GM19452 (cell line): ENCODE data around the gene RNF128.

Experiments
- ATAC-seq: cut with Tn5 transposase; IDR thresholded peaks from one replicate; pipeline ENCODE4 v1.9.1; 2021; ENCODE audit not compliant: unreplicated experiment

Gene RNF128

DNA sequence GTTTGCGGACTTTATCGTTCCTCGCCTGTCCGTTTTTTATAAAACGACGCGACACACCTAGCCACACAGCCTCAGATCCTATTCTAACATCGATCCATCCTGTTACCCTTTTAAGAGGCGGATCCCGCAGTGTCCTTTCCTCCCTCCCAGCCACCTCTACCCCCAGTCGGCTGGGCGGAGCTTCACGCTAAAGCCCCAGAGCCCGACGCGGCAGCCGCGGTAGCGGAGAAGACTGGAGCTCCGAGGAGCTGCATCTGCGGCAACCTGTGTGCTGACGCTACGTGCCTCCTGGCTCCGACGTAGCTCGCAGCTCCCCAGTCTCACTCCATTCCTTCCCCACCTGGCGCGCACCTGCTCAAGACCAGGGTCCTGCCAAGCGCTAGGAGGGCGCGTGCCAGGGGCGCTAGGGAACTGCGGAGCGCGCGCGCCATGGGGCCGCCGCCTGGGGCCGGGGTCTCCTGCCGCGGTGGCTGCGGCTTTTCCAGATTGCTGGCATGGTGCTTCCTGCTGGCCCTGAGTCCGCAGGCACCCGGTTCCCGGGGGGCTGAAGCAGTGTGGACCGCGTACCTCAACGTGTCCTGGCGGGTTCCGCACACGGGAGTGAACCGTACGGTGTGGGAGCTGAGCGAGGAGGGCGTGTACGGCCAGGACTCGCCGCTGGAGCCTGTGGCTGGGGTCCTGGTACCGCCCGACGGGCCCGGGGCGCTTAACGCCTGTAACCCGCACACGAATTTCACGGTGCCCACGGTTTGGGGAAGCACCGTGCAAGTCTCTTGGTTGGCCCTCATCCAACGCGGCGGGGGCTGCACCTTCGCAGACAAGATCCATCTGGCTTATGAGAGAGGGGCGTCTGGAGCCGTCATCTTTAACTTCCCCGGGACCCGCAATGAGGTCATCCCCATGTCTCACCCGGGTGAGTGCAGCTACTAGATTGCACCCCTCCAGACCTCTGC is at the start of gene RNF128:
TSS of gene RNF128 (plus strand) at position 217 of the 953 bp plus-strand sequence. CDS start at position 430, 213 bp downstream.
- no peak for ATAC-seq

- no peak for ATAC-seq
These were observed 45.8 kb upstream of the RNF128 start for GRCh38 chrX:106680716-106681115.

DNA sequence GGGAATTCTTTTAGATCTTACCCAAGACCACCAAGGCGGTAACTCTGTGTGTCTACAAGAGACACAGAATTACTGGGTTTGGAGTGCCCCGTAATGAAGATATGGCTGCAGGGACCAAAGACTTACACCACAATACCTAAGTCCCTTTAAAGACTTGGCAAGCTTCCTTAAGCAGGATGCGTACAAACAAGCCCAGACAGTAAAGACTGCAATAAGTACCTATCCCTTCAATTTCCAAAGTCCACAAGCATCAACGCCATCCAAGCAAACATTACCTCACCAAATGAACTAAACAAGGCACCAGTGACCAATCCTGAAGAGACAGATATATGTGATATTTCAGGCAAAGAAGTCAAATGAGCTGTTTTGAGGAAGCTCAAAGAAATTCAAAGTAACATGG is 42.3 kb upstream of the RNF128 start:
- no peak for ATAC-seq

- ATAC-seq = no peak
These were observed 34.0 kb upstream of the RNF128 start for GRCh38 chrX:106692425-106693065.

- ATAC-seq = no peak
These were observed 30.0 kb upstream of the RNF128 start for GRCh38 chrX:106696502-106696901.

DNA sequence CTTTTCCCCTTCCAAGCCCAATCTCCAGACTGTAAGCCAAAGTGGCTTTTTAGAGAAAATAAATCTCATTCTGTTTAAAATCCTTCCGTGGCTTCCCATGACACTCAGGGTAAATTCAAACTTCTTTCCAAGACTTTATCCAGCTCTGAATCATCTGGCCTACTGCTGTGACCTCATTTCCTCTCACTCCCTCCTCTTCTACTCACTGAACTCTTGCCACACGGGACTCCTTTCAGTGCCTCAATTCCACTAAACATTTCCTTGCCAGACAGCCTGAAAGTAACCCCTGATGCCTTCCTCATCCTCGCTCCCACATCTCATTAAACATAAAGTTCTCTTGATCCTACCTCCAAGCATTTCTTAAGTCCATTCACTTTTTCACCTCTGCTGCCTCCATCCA is 27.8 kb upstream of the RNF128 start:
- no peak for ATAC-seq

GRCh38 chrX:106702636-106703035 is 23.9 kb upstream of the RNF128 start:
- ATAC-seq = no peak

DNA sequence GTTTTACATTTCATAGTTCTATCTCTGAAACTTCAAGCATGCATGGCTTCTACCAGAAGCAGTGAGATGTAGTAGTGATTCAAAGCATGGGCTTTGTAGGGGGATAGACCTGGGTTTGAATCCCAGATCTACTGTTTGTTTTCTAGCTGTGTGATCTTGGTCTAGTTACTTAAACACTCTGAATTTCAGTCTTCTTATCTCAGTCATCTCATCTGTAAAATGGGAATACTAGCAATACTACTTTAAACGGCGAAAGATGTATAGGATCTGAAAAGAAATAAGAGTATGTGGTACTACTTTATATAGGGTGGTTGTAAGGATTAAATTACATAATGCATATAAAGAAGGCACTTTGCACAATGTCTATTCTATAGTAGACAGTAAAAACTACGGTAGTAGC is 20.0 kb upstream of the RNF128 start:
- no peak for ATAC-seq

DNA sequence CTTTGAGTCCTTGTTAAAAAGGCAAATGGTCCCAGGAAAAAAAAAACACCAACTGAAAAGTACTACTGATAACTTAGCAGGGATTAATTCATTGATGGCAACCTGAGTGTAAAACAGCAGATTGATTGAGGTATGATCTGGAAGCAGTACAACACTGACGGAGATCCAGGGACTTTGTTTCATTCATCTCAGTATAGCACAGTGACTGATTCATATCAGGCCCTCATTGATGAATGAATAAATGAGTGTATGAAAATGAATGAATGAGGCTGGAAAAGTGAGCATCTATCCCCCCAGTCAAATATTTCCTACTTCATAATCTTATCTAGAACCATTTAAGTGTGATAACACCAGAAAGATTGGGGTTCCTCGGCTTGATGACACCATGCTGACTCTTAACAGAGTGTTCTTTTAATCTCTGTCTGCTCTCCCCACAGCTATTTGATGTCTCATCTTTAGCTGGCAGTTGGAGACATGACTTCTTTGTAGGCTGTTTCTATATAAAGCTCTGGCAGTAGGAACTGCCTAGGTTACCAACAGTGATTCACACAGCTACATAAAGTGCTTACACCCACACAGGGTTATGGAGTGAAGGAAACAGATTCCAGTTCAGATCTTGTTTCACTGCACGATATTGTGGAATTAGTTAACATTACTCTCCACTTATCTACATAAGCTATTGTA is 18.6 kb upstream of the RNF128 start:
- no peak for ATAC-seq

DNA sequence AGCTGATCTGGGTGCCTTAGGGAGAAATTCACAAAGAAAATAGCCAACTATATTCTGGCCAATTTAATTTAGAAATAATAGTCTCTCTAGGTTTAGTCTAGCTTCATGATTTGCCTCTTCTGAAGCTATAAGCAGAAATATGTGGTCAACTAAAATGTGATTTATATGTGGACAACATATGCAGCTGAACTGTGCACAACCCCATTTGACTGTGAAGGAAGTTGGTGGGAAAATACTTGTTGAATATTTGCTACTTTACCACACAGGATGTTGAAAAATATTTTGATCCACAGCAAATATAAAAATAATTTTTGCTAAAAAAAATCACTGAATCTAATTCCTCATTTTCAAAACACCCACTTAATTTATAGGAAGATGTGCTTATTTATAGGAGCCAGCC is 15.7 kb upstream of the RNF128 start:
- no peak for ATAC-seq

DNA sequence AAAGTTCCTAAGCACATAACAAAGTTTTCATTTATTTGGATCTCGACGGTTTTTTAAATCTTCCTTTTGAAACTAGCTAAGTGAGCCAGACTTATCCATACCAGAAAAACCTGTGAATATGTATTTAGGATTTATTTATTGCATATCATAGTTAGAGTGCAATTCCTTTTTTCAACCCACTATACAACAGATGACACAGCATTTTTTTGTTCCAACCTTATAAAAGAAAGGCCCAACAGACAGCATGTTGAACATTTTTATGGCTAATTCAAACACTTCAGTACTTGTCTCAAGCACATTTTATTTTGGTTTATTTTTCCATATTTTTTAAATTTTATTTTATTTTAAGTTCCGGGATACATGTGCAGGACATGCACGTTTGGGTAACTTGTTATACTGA is 15.1 kb upstream of the RNF128 start:
- ATAC-seq = no peak

GRCh38 chrX:106716004-106716403 is 10.5 kb upstream of the RNF128 start:
- no peak for ATAC-seq

- no peak for ATAC-seq
These were observed 10.0 kb upstream of the RNF128 start for GRCh38 chrX:106716463-106716862.

DNA sequence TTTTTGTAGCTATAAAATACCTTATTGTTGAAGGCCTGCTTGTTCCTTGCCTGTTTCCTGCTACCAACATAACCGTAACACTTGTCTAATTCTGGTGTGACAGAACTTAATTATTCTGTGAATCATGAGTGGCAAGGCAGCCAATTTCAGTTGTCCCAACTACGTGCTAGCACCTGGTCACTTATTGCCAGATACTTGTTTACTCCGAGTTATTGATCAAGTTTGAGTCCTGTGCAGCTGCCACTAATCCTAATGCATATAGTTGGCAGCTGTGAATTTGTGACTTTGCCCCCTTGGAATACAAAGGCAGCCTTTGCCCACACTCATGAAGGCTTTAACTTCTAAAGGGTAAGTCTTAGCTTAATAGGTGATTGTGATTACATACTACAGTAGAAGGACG is 7.8 kb upstream of the RNF128 start:
- no peak for ATAC-seq

GRCh38 chrX:106725931-106726330 is 570 bp upstream of the RNF128 start:
- no peak for ATAC-seq

GRCh38 chrX:106728337-106728736 is 1.8 kb downstream of the RNF128 start:
- ATAC-seq = no peak

DNA sequence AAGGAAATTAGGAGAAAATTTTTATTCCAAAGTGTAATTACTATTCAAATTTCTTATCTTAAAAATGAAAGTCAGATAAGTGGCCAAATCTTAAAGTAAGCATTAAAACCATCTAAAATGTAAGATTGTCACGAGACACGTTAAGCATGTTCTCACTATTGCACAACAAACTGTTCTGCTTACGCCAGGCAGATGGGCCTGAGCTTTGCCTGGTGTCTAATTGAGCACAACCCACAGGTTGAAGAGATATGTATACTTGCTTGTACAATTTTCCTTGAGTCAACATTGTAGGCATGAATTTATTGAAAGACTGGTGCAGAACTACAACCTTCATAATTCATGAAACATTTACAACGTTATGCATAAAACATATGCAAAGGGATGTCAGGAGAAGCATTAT is 3.9 kb downstream of the RNF128 start:
- no peak for ATAC-seq

DNA sequence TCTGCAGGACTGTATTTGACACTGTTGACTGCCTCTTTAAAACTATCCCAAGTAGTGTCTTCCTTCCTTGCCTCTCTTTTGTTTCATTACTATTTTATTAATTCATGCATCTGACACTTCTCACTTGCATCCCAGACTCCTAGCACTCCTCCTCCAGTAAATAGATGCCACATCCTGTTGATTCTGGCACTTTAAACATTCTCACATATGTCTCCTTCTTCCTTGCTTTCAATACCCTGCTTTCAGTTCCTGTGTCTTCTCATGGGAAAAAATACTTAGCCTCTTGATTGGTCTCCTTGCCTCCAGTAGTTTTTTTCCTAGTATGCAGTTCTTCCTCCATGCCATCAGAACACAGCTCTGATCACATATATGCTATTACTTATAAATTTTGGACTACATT is 5.1 kb downstream of the RNF128 start:
- ATAC-seq = no peak

DNA sequence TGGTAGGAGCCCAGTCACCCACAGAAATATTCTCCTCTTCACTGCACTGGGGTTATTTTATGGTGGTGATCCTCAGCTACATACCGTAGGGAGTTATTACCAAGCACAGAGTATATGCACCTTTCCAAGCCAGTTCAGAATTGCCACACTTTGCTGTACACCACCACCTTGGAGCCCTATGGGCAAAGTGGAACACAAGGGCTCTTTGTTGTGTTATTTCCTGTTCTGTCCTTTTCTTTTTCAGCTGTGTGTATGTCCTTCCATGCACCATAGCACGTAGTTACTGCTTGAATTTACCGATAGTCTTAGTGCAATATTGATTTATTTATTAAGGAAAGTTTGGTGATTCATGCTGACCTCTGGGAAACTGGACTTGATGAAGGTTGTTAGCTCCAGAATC is 8.3 kb downstream of the RNF128 start:
- ATAC-seq = no peak

DNA sequence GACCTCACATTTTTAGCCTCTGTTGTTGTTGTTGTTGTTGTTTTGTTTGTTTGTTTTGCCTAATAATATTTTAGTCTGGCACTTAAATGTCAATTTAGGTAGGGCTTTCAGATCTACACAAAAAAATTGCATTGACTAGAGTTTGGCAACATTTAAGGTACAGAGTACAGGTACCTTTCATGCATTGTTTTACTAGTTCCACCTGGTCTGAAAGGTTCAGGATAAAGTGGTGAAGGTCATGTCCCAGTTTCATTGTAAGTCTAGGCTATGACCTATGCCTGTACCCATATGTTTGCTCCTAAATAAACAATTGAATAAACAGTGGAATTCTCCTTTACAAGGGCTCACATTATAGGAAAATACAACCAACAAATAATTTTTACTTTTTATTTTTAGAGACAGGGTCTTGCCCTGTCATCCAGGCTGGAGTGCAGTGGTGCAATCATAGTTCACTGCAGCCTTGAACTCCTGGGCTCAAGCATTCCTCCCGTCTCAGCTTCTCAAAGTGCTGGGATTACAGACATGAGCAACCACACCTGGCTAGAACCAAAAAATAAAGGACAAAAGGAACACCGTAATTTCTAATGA is 13.8 kb downstream of the RNF128 start:
- ATAC-seq = no peak

- no peak for ATAC-seq
These were observed 15.7 kb downstream of the RNF128 start for GRCh38 chrX:106742193-106742592.
